ENCODE measurements around the gene NR5A2.
"Not testable (repeated sequence)": the region's sequence is repeated elsewhere in the genome, so short reads cannot be mapped to it uniquely, and the experiment has no call there.

Gene NR5A2

GRCh38 chr1:200157715-200158114, 130.2 kb downstream of the NR5A2 start:
- in situ Hi-C loops (cut with MboI; ENCODE audit: low sequenced_read_pairs), result no loop called here

- in situ Hi-C loops (cut with MboI; ENCODE audit: low sequenced_read_pairs), result no loop called here
These were observed 134.3 kb downstream of the NR5A2 start for GRCh38 chr1:200161801-200162200.

- in situ Hi-C loops (cut with MboI; ENCODE audit: low sequenced_read_pairs), result no loop called here
These were observed 134.7 kb downstream of the NR5A2 start for GRCh38 chr1:200162258-200162657.

- in situ Hi-C loops (cut with MboI; ENCODE audit: low sequenced_read_pairs), result no loop called here
These were observed 135.4 kb downstream of the NR5A2 start for GRCh38 chr1:200162877-200163276.

- in situ Hi-C loops (cut with MboI; ENCODE audit: low sequenced_read_pairs), result no loop called here
These were observed 136.4 kb downstream of the NR5A2 start for GRCh38 chr1:200163911-200164310.

GRCh38 chr1:200165493-200166220, 138.1 kb downstream of the NR5A2 start:
- in situ Hi-C loops (cut with MboI; ENCODE audit: low sequenced_read_pairs), result no loop called here

- in situ Hi-C loops (cut with MboI; ENCODE audit: low sequenced_read_pairs), result no loop called here
These were observed 138.9 kb downstream of the NR5A2 start for GRCh38 chr1:200166411-200166810.

- in situ Hi-C loops (cut with MboI; ENCODE audit: low sequenced_read_pairs), result no loop called here
These were observed 141.4 kb downstream of the NR5A2 start for GRCh38 chr1:200168926-200169325.

- in situ Hi-C loops (cut with MboI; ENCODE audit: low sequenced_read_pairs), result no loop called here
These were observed 144.8 kb downstream of the NR5A2 start for GRCh38 chr1:200172311-200172710.

GRCh38 chr1:200173097-200173618, 145.6 kb downstream of the NR5A2 start:
- in situ Hi-C loops (cut with MboI; ENCODE audit: low sequenced_read_pairs), result no loop called here

- in situ Hi-C loops (cut with MboI; ENCODE audit: low sequenced_read_pairs), result no loop called here
These were observed 147.2 kb downstream of the NR5A2 start for GRCh38 chr1:200174525-200175295.

GRCh38 chr1:200176181-200176580, 148.7 kb downstream of the NR5A2 start:
- in situ Hi-C loops (cut with MboI; ENCODE audit: low sequenced_read_pairs), result no loop called here

- in situ Hi-C loops (cut with MboI; ENCODE audit: low sequenced_read_pairs), result no loop called here
These were observed 149.3 kb downstream of the NR5A2 start for GRCh38 chr1:200176798-200177197.

- in situ Hi-C loops (cut with MboI; ENCODE audit: low sequenced_read_pairs), result no loop called here
These were observed 150.8 kb downstream of the NR5A2 start for GRCh38 chr1:200178340-200178739.

- in situ Hi-C loops (cut with MboI; ENCODE audit: low sequenced_read_pairs), result no loop called here
These were observed 151.7 kb downstream of the NR5A2 start for GRCh38 chr1:200179126-200179780.

- in situ Hi-C loops (cut with MboI; ENCODE audit: low sequenced_read_pairs), result no loop called here
These were observed 152.3 kb downstream of the NR5A2 start for GRCh38 chr1:200179781-200180160.

- in situ Hi-C loops (cut with MboI; ENCODE audit: low sequenced_read_pairs), result no loop called here
These were observed 153.3 kb downstream of the NR5A2 start for GRCh38 chr1:200180821-200181220.

GRCh38 chr1:200181861-200182260, 154.4 kb downstream of the NR5A2 start:
- in situ Hi-C loops (cut with MboI; ENCODE audit: low sequenced_read_pairs), result no loop called here

- in situ Hi-C loops (cut with MboI; ENCODE audit: low sequenced_read_pairs), result no loop called here
These were observed 155.2 kb downstream of the NR5A2 start for GRCh38 chr1:200182701-200183100.

- in situ Hi-C loops (cut with MboI; ENCODE audit: low sequenced_read_pairs), result no loop called here
These were observed 156.1 kb downstream of the NR5A2 start for GRCh38 chr1:200183637-200184036.

- in situ Hi-C loops (cut with MboI; ENCODE audit: low sequenced_read_pairs), result no loop called here
These were observed 156.7 kb downstream of the NR5A2 start for GRCh38 chr1:200184196-200184595.

GRCh38 chr1:200185191-200185590, 157.7 kb downstream of the NR5A2 start:
- in situ Hi-C loops (cut with MboI; ENCODE audit: low sequenced_read_pairs), result not testable (repeated sequence)

Measured in HL-60/S4 (cell line).